ENCODE data around the gene AKR1C3. TPM values are rescaled to one million over a fixed set of nuclear protein-coding genes. Genes with fewer than 3 reads are reported as not detected.

AKR1C3 gene
- total RNA-seq, 1 experiment from 2014 or later: 24.0 TPM

GRCh38 chr10:5143137-5143536 is 48.9 kb downstream of the AKR1C3 start:
- no peaks in the 10 kb centered on the region for H3K79me2 ChIP-seq (ENCODE audit: low read length)
- H3K27ac ChIP-seq (ENCODE audit: low read length): no peak overlapping the region
- H3F3A ChIP-seq (ENCODE audit: low read length, unreplicated experiment): no peaks in the 10 kb centered on the region
- no peaks in the 10 kb centered on the region for H4K20me1 ChIP-seq (ENCODE audit: low read length)
- H3K4me3 ChIP-seq (ENCODE audit: low read length): no peak overlapping the region
- H3K27me3 ChIP-seq (ENCODE audit: low read length): no peaks in the 10 kb centered on the region
- TF ChIP-seq CTCF (conservative IDR thresholded peaks at IDR 0.05; ENCODE audit: low read depth, low read length) (no peak), EZH2 (IDR thresholded peaks at IDR 0.05; ENCODE audit: low read length, unreplicated experiment) (no peak), EZH2phosphoT487 (IDR thresholded peaks at IDR 0.05; ENCODE audit: borderline replicate concordance, low read length) (no peak)
- ATAC-seq (no peak), DNase-seq (no peak)
- POLR2A ChIA-PET (ENCODE audit: unreplicated experiment): no interaction called here
- no peaks in the 10 kb centered on the region for H3K36me3 ChIP-seq (ENCODE audit: low read depth, low read length)
- BruUV-seq (replicated peaks): no TSS peak
- intact Hi-C loops (cut with micrococcal nuclease): no loop called here
- H2AFZ ChIP-seq (ENCODE audit: low read length): no peak overlapping the region
- CTCF ChIA-PET: no interaction called here
- H3K4me2 ChIP-seq (ENCODE audit: low read length): no peak overlapping the region
- H3K9me3 ChIP-seq (ENCODE audit: low read length): no peaks in the 10 kb centered on the region
- H3K9ac ChIP-seq (ENCODE audit: low read length): no peak overlapping the region
- H3K4me1 ChIP-seq (ENCODE audit: insufficient read depth, low read length): no peaks in the 10 kb centered on the region
- H3K9me2 ChIP-seq (replicated peaks; ENCODE audit: low read length): no peaks in the 10 kb centered on the region

- no peak overlapping the region for H3K4me2 ChIP-seq (ENCODE audit: low read length)
- no TSS peak for BruUV-seq (replicated peaks)
- ChIA-PET CTCF (no interaction called here), POLR2A (ENCODE audit: unreplicated experiment) (no interaction called here)
- H3K4me1 ChIP-seq (ENCODE audit: insufficient read depth, low read length): no peaks in the 10 kb centered on the region
- TF ChIP-seq CTCF (conservative IDR thresholded peaks at IDR 0.05; ENCODE audit: low read depth, low read length) (no peak), EZH2 (IDR thresholded peaks at IDR 0.05; ENCODE audit: low read length, unreplicated experiment) (no peak), EZH2phosphoT487 (IDR thresholded peaks at IDR 0.05; ENCODE audit: borderline replicate concordance, low read length) (no peak)
- H3K9ac ChIP-seq (ENCODE audit: low read length): no peak overlapping the region
- H3F3A ChIP-seq (ENCODE audit: low read length, unreplicated experiment): no peaks in the 10 kb centered on the region
- H3K79me2 ChIP-seq (ENCODE audit: low read length): no peaks in the 10 kb centered on the region
- no peak overlapping the region for H3K4me3 ChIP-seq (ENCODE audit: low read length)
- H2AFZ ChIP-seq (ENCODE audit: low read length): no peak overlapping the region
- ATAC-seq (no peak), DNase-seq (no peak)
- H3K36me3 ChIP-seq (ENCODE audit: low read depth, low read length): no peaks in the 10 kb centered on the region
- H3K9me2 ChIP-seq (replicated peaks; ENCODE audit: low read length): no peaks in the 10 kb centered on the region
- H4K20me1 ChIP-seq (ENCODE audit: low read length): no peaks in the 10 kb centered on the region
- no peaks in the 10 kb centered on the region for H3K9me3 ChIP-seq (ENCODE audit: low read length)
- intact Hi-C loops (cut with micrococcal nuclease): no loop called here
- H3K27ac ChIP-seq (ENCODE audit: low read length): no peak overlapping the region
- H3K27me3 ChIP-seq (ENCODE audit: low read length): no peaks in the 10 kb centered on the region
Measured at GRCh38 chr10:5146920-5147254, 52.7 kb downstream of the AKR1C3 start.

- Histone ChIP-seq H3K9ac (ENCODE audit: low read length) (no peak overlapping the region), H3F3A (ENCODE audit: low read length, unreplicated experiment) (no peaks in the 10 kb centered on the region), H2AFZ (ENCODE audit: low read length) (no peak overlapping the region), H3K4me2 (ENCODE audit: low read length) (no peak overlapping the region), H3K4me3 (ENCODE audit: low read length) (no peak overlapping the region), H3K9me2 (replicated peaks; ENCODE audit: low read length) (no peaks in the 10 kb centered on the region), H3K79me2 (ENCODE audit: low read length) (no peaks in the 10 kb centered on the region), H3K27ac (ENCODE audit: low read length) (no peak overlapping the region), H3K9me3 (ENCODE audit: low read length) (no peaks in the 10 kb centered on the region), H3K4me1 (ENCODE audit: insufficient read depth, low read length) (no peaks in the 10 kb centered on the region), H3K36me3 (ENCODE audit: low read depth, low read length) (no peaks in the 10 kb centered on the region), H3K27me3 (ENCODE audit: low read length) (no peaks in the 10 kb centered on the region), H4K20me1 (ENCODE audit: low read length) (no peaks in the 10 kb centered on the region)
- intact Hi-C loops (cut with micrococcal nuclease): no loop called here
- no peak for TF ChIP-seq EZH2phosphoT487 (IDR thresholded peaks at IDR 0.05; ENCODE audit: borderline replicate concordance, low read length)
- TF ChIP-seq EZH2 (IDR thresholded peaks at IDR 0.05; ENCODE audit: low read length, unreplicated experiment): no peak
- TF ChIP-seq CTCF (conservative IDR thresholded peaks at IDR 0.05; ENCODE audit: low read depth, low read length): no peak
- ATAC-seq (no peak), DNase-seq (no peak)
- ChIA-PET CTCF (no interaction called here), POLR2A (ENCODE audit: unreplicated experiment) (no interaction called here)
- BruUV-seq (replicated peaks): no TSS peak
Measured at GRCh38 chr10:5147255-5147980, 53.2 kb downstream of the AKR1C3 start.
